ENCODE measurements around the gene TEX36.

GRCh38 chr10:125661941-125662515, 20.9 kb downstream of the TEX36 start:
- TF ChIP-seq CTCF (IDR thresholded peaks at IDR 0.05) (no peak), POLR2A (IDR thresholded peaks at IDR 0.05) (no peak), POLR2AphosphoS5 (IDR thresholded peaks at IDR 0.05) (no peak)
